Measurements from ENCODE around the gene MAP3K3.

The MAP3K3 gene

GRCh38 chr17:63652106-63652505 lies 29.9 kb downstream of the MAP3K3 start:
- no peak for DNase-seq (ENCODE audit: low read depth, low spot score)

GRCh38 chr17:63653050-63653449 lies 30.8 kb downstream of the MAP3K3 start:
- no peak for DNase-seq (ENCODE audit: low read depth, low spot score)

- no peak for DNase-seq (ENCODE audit: low read depth, low spot score)
Observed at GRCh38 chr17:63657786-63658185, 35.6 kb downstream of the MAP3K3 start.

GRCh38 chr17:63658366-63658765 lies 36.1 kb downstream of the MAP3K3 start:
- DNase-seq (ENCODE audit: low read depth, low spot score): no peak

GRCh38 chr17:63659850-63660249 lies 37.6 kb downstream of the MAP3K3 start:
- DNase-seq (ENCODE audit: low read depth, low spot score): no peak

GRCh38 chr17:63665527-63666214 lies 43.5 kb downstream of the MAP3K3 start:
- no peak for DNase-seq (ENCODE audit: low read depth, low spot score)

GRCh38 chr17:63672856-63673255 lies 50.6 kb downstream of the MAP3K3 start:
- DNase-seq (ENCODE audit: low read depth, low spot score): no peak

- DNase-seq (ENCODE audit: low read depth, low spot score): no peak
Observed at GRCh38 chr17:63675231-63675606, 53.0 kb downstream of the MAP3K3 start.

GRCh38 chr17:63675607-63676546 lies 53.7 kb downstream of the MAP3K3 start:
- DNase-seq (ENCODE audit: low read depth, low spot score): no peak

GRCh38 chr17:63676584-63676983 lies 54.4 kb downstream of the MAP3K3 start:
- DNase-seq (ENCODE audit: low read depth, low spot score): no peak

GRCh38 chr17:63679214-63679613 lies 57.0 kb downstream of the MAP3K3 start:
- DNase-seq (ENCODE audit: low read depth, low spot score): no peak

GRCh38 chr17:63680700-63681099 lies 58.5 kb downstream of the MAP3K3 start:
- DNase-seq (ENCODE audit: low read depth, low spot score): no peak

GRCh38 chr17:63681530-63681929 lies 59.3 kb downstream of the MAP3K3 start:
- DNase-seq (ENCODE audit: low read depth, low spot score): no peak

- no peak for DNase-seq (ENCODE audit: low read depth, low spot score)
Observed at GRCh38 chr17:63682441-63682840, 60.2 kb downstream of the MAP3K3 start.

GRCh38 chr17:63682981-63683380 lies 60.8 kb downstream of the MAP3K3 start:
- no peak for DNase-seq (ENCODE audit: low read depth, low spot score)

GRCh38 chr17:63685041-63685440 lies 62.8 kb downstream of the MAP3K3 start:
- DNase-seq (ENCODE audit: low read depth, low spot score): no peak

GRCh38 chr17:63685578-63685977 lies 63.4 kb downstream of the MAP3K3 start:
- DNase-seq (ENCODE audit: low read depth, low spot score): no peak

GRCh38 chr17:63686138-63686685 lies 64.0 kb downstream of the MAP3K3 start:
- DNase-seq (ENCODE audit: low read depth, low spot score): no peak

GRCh38 chr17:63688396-63689020 lies 66.3 kb downstream of the MAP3K3 start:
- no peak for DNase-seq (ENCODE audit: low read depth, low spot score)

GRCh38 chr17:63689479-63689878 lies 67.3 kb downstream of the MAP3K3 start:
- DNase-seq (ENCODE audit: low read depth, low spot score): no peak

- DNase-seq (ENCODE audit: low read depth, low spot score): no peak
Observed at GRCh38 chr17:63692195-63692816, 70.1 kb downstream of the MAP3K3 start.

Data from activated CD4-positive, CD25-positive, alpha-beta regulatory T cell treated with anti-CD3 and anti-CD28 coated beads, Interleukin-2, amount 50 U/mL, for 16 hours (primary cell).